Measurements from ENCODE around the gene SLC19A3. TPM values are rescaled to one million over a fixed set of nuclear protein-coding genes. Genes with fewer than 3 reads are reported as not detected.

Gene SLC19A3
- total RNA-seq, 4 donors from 2014 or later: 0.42 to 1.1 (median 0.56) TPM

- Histone ChIP-seq H3K4me3 (no peak overlapping the region), H3K4me1 (peaks cover 0 to 15% (median 6%) of the 10 kb centered on the region in 3 donors), H3K9me3 (no peaks in the 10 kb centered on the region), H3K27ac (no peak overlapping the region), H3K36me3 (no peaks in the 10 kb centered on the region), H3K27me3 (no peaks in the 10 kb centered on the region)
- no peak for DNase-seq
- 63 to 64% methylated on average over 3 of the region's 3 CpGs for WGBS, 2 donors
- TF ChIP-seq, protein P1, sequence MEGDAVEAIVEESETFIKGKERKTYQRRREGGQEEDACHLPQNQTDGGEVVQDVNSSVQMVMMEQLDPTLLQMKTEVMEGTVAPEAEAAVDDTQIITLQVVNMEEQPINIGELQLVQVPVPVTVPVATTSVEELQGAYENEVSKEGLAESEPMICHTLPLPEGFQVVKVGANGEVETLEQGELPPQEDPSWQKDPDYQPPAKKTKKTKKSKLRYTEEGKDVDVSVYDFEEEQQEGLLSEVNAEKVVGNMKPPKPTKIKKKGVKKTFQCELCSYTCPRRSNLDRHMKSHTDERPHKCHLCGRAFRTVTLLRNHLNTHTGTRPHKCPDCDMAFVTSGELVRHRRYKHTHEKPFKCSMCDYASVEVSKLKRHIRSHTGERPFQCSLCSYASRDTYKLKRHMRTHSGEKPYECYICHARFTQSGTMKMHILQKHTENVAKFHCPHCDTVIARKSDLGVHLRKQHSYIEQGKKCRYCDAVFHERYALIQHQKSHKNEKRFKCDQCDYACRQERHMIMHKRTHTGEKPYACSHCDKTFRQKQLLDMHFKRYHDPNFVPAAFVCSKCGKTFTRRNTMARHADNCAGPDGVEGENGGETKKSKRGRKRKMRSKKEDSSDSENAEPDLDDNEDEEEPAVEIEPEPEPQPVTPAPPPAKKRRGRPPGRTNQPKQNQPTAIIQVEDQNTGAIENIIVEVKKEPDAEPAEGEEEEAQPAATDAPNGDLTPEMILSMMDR (IDR thresholded peaks at IDR 0.05): no peak
- no peak for TF ChIP-seq POLR2A (IDR thresholded peaks at IDR 0.05)
- intact Hi-C loops (cut with DNase I): no loop called here
These were observed 13.9 kb downstream of the SLC19A3 start for GRCh38 chr2:227703961-227704360.

DNA sequence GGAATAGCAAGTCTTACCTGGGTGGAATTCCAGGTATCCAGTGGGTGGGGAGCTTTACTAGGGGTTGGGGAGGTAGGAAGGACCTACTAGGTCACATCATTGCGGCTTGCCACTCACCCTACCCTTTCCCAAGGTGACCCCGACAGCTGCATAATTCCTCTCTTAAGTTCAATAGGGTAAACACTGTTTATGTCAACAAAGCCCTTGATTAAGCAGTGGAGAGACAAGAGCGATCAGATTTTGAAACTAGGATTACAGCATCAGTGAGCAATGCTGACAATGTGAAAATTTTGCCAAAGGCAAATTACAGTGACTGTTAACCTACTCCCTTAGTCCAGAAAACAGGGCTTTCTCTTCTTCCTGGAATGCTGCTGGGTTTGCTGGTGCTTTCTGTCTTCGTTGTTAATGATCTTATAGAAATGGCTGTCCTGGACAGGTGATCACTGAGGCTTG is 14.5 kb downstream of the SLC19A3 start:
- Histone ChIP-seq H3K27me3 (no peaks in the 10 kb centered on the region), H3K27ac (peak overlapping the region in 1 of 4 donors; percentile 5), H3K4me1 (peaks cover 0 to 15% (median 6%) of the 10 kb centered on the region in 3 donors), H3K36me3 (no peaks in the 10 kb centered on the region), H3K9me3 (no peaks in the 10 kb centered on the region), H3K4me3 (no peak overlapping the region)
- no peak for TF ChIP-seq POLR2A (IDR thresholded peaks at IDR 0.05)
- TF ChIP-seq, protein P1 (IDR thresholded peaks at IDR 0.05): no peak
- intact Hi-C loops (cut with DNase I): no loop called here
- 38 to 41% methylated on average over 4 of the region's 4 CpGs for WGBS, 2 donors
- no peak for DNase-seq

- DNase-seq: no peak
- Histone ChIP-seq H3K4me3 (no peak overlapping the region), H3K9me3 (no peaks in the 10 kb centered on the region), H3K27ac (no peak overlapping the region), H3K36me3 (no peaks in the 10 kb centered on the region), H3K27me3 (no peaks in the 10 kb centered on the region), H3K4me1 (peaks cover 0 to 15% (median 6%) of the 10 kb centered on the region in 3 donors)
- TF ChIP-seq, protein P1 (IDR thresholded peaks at IDR 0.05): no peak
- TF ChIP-seq POLR2A (IDR thresholded peaks at IDR 0.05): no peak
- intact Hi-C loops (cut with DNase I): no loop called here
- WGBS, 2 donors: 72 to 78% methylated on average over 3 of the region's 3 CpGs
These were observed 16.3 kb downstream of the SLC19A3 start for GRCh38 chr2:227701556-227701955.

- H3K4me1 ChIP-seq: no peaks in the 10 kb centered on the region
- H3K27ac ChIP-seq: no peak overlapping the region
- no peak overlapping the region for H3K4me3 ChIP-seq
- no peaks in the 10 kb centered on the region for H3K36me3 ChIP-seq
- no peaks in the 10 kb centered on the region for H3K9me3 ChIP-seq
- no peak for TF ChIP-seq POLR2A (IDR thresholded peaks at IDR 0.05)
- TF ChIP-seq, protein P1 (IDR thresholded peaks at IDR 0.05): no peak
- intact Hi-C loops (cut with DNase I): no loop called here
- 45 to 48% methylated on average over 2 of the region's 2 CpGs for WGBS, 2 donors
- DNase-seq: no peak
- H3K27me3 ChIP-seq: no peaks in the 10 kb centered on the region
These were observed 20.7 kb downstream of the SLC19A3 start for GRCh38 chr2:227696990-227697679.

GRCh38 chr2:227687189-227687588 is 30.6 kb downstream of the SLC19A3 start:
- no peak overlapping the region for H3K4me3 ChIP-seq
- H3K4me1 ChIP-seq: no peaks in the 10 kb centered on the region
- H3K27me3 ChIP-seq: no peaks in the 10 kb centered on the region
- intact Hi-C loops (cut with DNase I): no loop called here
- WGBS, 2 donors: 79 to 82% methylated on average over 3 of the region's 3 CpGs
- no peak for DNase-seq
- no peak overlapping the region for H3K27ac ChIP-seq
- H3K9me3 ChIP-seq: no peaks in the 10 kb centered on the region
- TF ChIP-seq, protein P1 (IDR thresholded peaks at IDR 0.05): no peak
- TF ChIP-seq POLR2A (IDR thresholded peaks at IDR 0.05): no peak
- no peaks in the 10 kb centered on the region for H3K36me3 ChIP-seq
